ENCODE results near the gene AGBL5. TPM values are rescaled to one million over a fixed set of nuclear protein-coding genes. Genes with fewer than 3 reads are reported as not detected.

Gene AGBL5
- total and polyA plus RNA-seq, 8 donors = 7.8 to 29.0 (median 12.2) TPM

GRCh38 chr2:27060323-27060722 is 8.9 kb downstream of the AGBL5 start:
- H3K9me3 ChIP-seq = no peaks in the 10 kb centered on the region
- intact Hi-C loops (cut with DNase I; ENCODE audit: low total_unique reads) = no loop called here
- no peak for TF ChIP-seq CTCF (IDR thresholded peaks at IDR 0.05)
- no peak for TF ChIP-seq POLR2A (IDR thresholded peaks at IDR 0.05)
- no peak for TF ChIP-seq POLR2AphosphoS5 (IDR thresholded peaks at IDR 0.05)
- TF ChIP-seq EP300 (IDR thresholded peaks at IDR 0.05) = no peak
- H3K4me3 ChIP-seq = no peak overlapping the region
- peaks cover 0 to 5% (median 2%) of the 10 kb centered on the region in 4 donors for H3K4me1 ChIP-seq
- DNase-seq = no peak
- H3K27me3 ChIP-seq = no peaks in the 10 kb centered on the region
- peaks cover 3 to 69% (median 65%) of the 10 kb centered on the region in 4 donors for H3K36me3 ChIP-seq
- H3K27ac ChIP-seq = no peak overlapping the region
- 86 to 91% (median 88%) methylated on average over 3 of the region's 3 CpGs for WGBS, 5 donors

- H3K27ac ChIP-seq = peak overlapping the region in 1 of 5 donors; percentile 4
- WGBS, 5 donors = 81 to 88% (median 85%) methylated on average over 3 of the region's 3 CpGs
- no peak for DNase-seq
- TF ChIP-seq POLR2AphosphoS5 (IDR thresholded peaks at IDR 0.05) = no peak
- TF ChIP-seq CTCF (IDR thresholded peaks at IDR 0.05) = no peak
- TF ChIP-seq EP300 (IDR thresholded peaks at IDR 0.05) = no peak
- TF ChIP-seq POLR2A (IDR thresholded peaks at IDR 0.05) = no peak
- H3K36me3 ChIP-seq = peaks cover 2 to 69% (median 61%) of the 10 kb centered on the region in 4 donors
- H3K27me3 ChIP-seq = no peaks in the 10 kb centered on the region
- peaks cover 15 to 40% (median 28%) of the 10 kb centered on the region in 4 donors for H3K4me1 ChIP-seq
- no peak overlapping the region for H3K4me3 ChIP-seq
- intact Hi-C loops (cut with DNase I; ENCODE audit: low total_unique reads) = no loop called here
- H3K9me3 ChIP-seq = no peaks in the 10 kb centered on the region
Observed at GRCh38 chr2:27065128-27065527, 13.7 kb downstream of the AGBL5 start.

- no peak for DNase-seq
- no peaks in the 10 kb centered on the region for H3K27me3 ChIP-seq
- no peak overlapping the region for H3K4me3 ChIP-seq
- TF ChIP-seq CTCF (IDR thresholded peaks at IDR 0.05) = no peak
- TF ChIP-seq EP300 (IDR thresholded peaks at IDR 0.05) = no peak
- TF ChIP-seq POLR2AphosphoS5 (IDR thresholded peaks at IDR 0.05) = no peak
- TF ChIP-seq POLR2A (IDR thresholded peaks at IDR 0.05) = no peak
- no peaks in the 10 kb centered on the region for H3K9me3 ChIP-seq
- H3K27ac ChIP-seq = no peak overlapping the region
- H3K36me3 ChIP-seq = peaks cover 2 to 61% (median 50%) of the 10 kb centered on the region in 4 donors
- H3K4me1 ChIP-seq = peaks cover 29 to 52% (median 43%) of the 10 kb centered on the region in 4 donors
- intact Hi-C loops (cut with DNase I; ENCODE audit: low total_unique reads) = no loop called here
- WGBS, 5 donors = 88 to 96% (median 90%) methylated on average over 5 of the region's 5 CpGs
Observed at GRCh38 chr2:27067385-27067784, 15.9 kb downstream of the AGBL5 start.

- Histone ChIP-seq H3K27me3 (no peaks in the 10 kb centered on the region), H3K27ac (peak overlapping the region in 3 of 5 donors; percentile 92 to 94 (median 92)), H3K36me3 (peaks cover 2 to 55% (median 48%) of the 10 kb centered on the region in 4 donors), H3K9me3 (no peaks in the 10 kb centered on the region), H3K4me3 (peak overlapping the region in 1 of 4 donors; percentile 90), H3K4me1 (peaks cover 30 to 68% (median 56%) of the 10 kb centered on the region in 4 donors)
- TF ChIP-seq EP300 (IDR thresholded peaks at IDR 0.05) (no peak), POLR2A (IDR thresholded peaks at IDR 0.05) (no peak)
- WGBS, 5 donors = 88 to 98% (median 93%) methylated on average over 6 of the region's 6 CpGs
- intact Hi-C loops (cut with DNase I; ENCODE audit: low total_unique reads) = no loop called here
- DNase-seq = no peak
Observed at GRCh38 chr2:27069436-27069835, 18.0 kb downstream of the AGBL5 start.

- no peaks in the 10 kb centered on the region for H3K27me3 ChIP-seq
- peaks cover 30 to 74% (median 63%) of the 10 kb centered on the region in 4 donors for H3K4me1 ChIP-seq
- no peak for DNase-seq
- intact Hi-C loops (cut with DNase I; ENCODE audit: low total_unique reads) = no loop called here
- TF ChIP-seq POLR2AphosphoS5 (IDR thresholded peaks at IDR 0.05) = no peak
- TF ChIP-seq EP300 (IDR thresholded peaks at IDR 0.05) = no peak
- TF ChIP-seq POLR2A (IDR thresholded peaks at IDR 0.05) = no peak
- TF ChIP-seq CTCF (IDR thresholded peaks at IDR 0.05) = no peak
- H3K36me3 ChIP-seq = peaks cover 2 to 51% (median 45%) of the 10 kb centered on the region in 4 donors
- WGBS, 5 donors = 79 to 88% (median 87%) methylated on average over 8 of the region's 8 CpGs
- peak overlapping the region; percentile 72 to 90 (median 77) for H3K4me3 ChIP-seq
- no peaks in the 10 kb centered on the region for H3K9me3 ChIP-seq
- peak overlapping the region in 4 of 5 donors; percentile 92 to 94 (median 92) for H3K27ac ChIP-seq
Observed at GRCh38 chr2:27069961-27070618, 18.6 kb downstream of the AGBL5 start.

All from stomach (tissue), 9 donors.